K562 (cell line): Measurements from ENCODE around the gene VIT. TPM values are rescaled to one million over a fixed set of nuclear protein-coding genes. Genes with fewer than 3 reads are reported as not detected.

Experiments
- ATAC-seq: fragments of 200-7000 bp; cut with Tn5 transposase; 3 replicates; pipeline ENCODE4 v1.9.1; 2020; ENCODE audit warnings: moderate library complexity
- BruUV-seq: library from RNA; stranded (reverse); fragments of 400-500 nt; replicated peaks from 2 replicates; lab custom pipeline; 2021; lab: Mats Ljungman, UMichigan
- CTCF ChIA-PET: fragments of 300-600 bp; formaldehyde crosslinking; extraction: SDS; loops from one replicate; lab custom pipeline; 2021; ENCODE audit warnings: low intra/inter-chr PET ratio; lab: Yijun Ruan, JAX
- POLR2A ChIA-PET: fragments of 300-600, 350-650 bp; sonication (Branson Sonifier 250); formaldehyde crosslinking; extraction: SDS; loops from one replicate; lab custom pipeline; 2021; ENCODE audit warnings: antibody characterized with exemption, inconsistent platforms; lab: Yijun Ruan, JAX
- DNase-seq, 4 experiments: peaks; one replicate each; pipeline versions ENCODE4 v3.0.0 to v3.0.0-alpha.2; 2011 to 2018; ENCODE audit warnings: low spot score in 3 of 4, mixed read lengths in 3 of 4; ENCODE audit errors: extremely low read depth in 1 of 4
- FAIRE-seq: peaks from 2 replicates; lab custom pipeline; 2011; peaks lifted over from hg19 to GRCh38; lab: Jason Lieb, UNC
- H2AFZ ChIP-seq: 2 replicates; pipeline ENCODE4 v1.6.0; 2011; ENCODE audit warnings: low read depth, low read length, control low read depth, inconsistent platforms
- H3K27ac ChIP-seq: fragments of 200-600 bp; 3 replicates; pipeline ENCODE4 v1.8.0; 2011; ENCODE audit warnings: low read depth, mild to moderate bottlenecking, control low read depth, inconsistent platforms, low read length, moderate library complexity, mixed read lengths; ENCODE audit errors: extremely low read depth
- H3K27me3 ChIP-seq, 2 experiments: fragments of 300-600 bp in 1 of 2; 2 replicates in 1 of 2; 3 replicates in 1 of 2; pipeline versions ENCODE4 v1.6.0 to v1.8.0; 2011; ENCODE audit warnings: inconsistent platforms in 2 of 2, low read length in 2 of 2, mild to moderate bottlenecking in 1 of 2, mixed read lengths in 1 of 2, moderate library complexity in 1 of 2; ENCODE audit not compliant: control insufficient read depth in 2 of 2, insufficient read depth in 2 of 2
- H3K36me3 ChIP-seq: fragments of 300-600 bp; 3 replicates; pipeline ENCODE4 v1.8.0; 2011; ENCODE audit warnings: mild to moderate bottlenecking, low read length, inconsistent platforms; ENCODE audit not compliant: control insufficient read depth, insufficient read depth
- H3K4me1 ChIP-seq, 2 experiments: fragments of 200-600 bp in 1 of 2; replicated peaks in 1 of 2; 2 replicates in 1 of 2; 3 replicates in 1 of 2; pipeline versions ENCODE4 v1.5.1 to v1.8.0; 2011; ENCODE audit warnings: inconsistent platforms in 2 of 2, low read length in 2 of 2, mild to moderate bottlenecking in 1 of 2, mixed read lengths in 1 of 2, moderate library complexity in 1 of 2; ENCODE audit not compliant: control insufficient read depth in 2 of 2, insufficient read depth in 2 of 2
- H3K4me2 ChIP-seq: 2 replicates; pipeline ENCODE4 v1.6.1; 2011; ENCODE audit warnings: low read length, control low read depth, inconsistent platforms, mixed read lengths; ENCODE audit not compliant: insufficient read depth
- H3K4me3 ChIP-seq: fragments of 200-600 bp; sonication (generic), shearing (Covaris generic); 2 replicates; pipeline ENCODE4 v1.5.1; 2016; ENCODE audit warnings: control low read depth, inconsistent platforms
- H3K79me2 ChIP-seq: fragments of 200-600 bp; 3 replicates; pipeline ENCODE4 v1.8.0; 2011; ENCODE audit warnings: low read length, inconsistent platforms; ENCODE audit not compliant: control insufficient read depth, insufficient read depth
- H3K9ac ChIP-seq, 2 experiments: 2 replicates each; pipeline versions ENCODE4 v1.6.0 to v1.6.1; 2011; ENCODE audit warnings: low read depth in 2 of 2, low read length in 2 of 2, control low read depth in 1 of 2, inconsistent platforms in 1 of 2, mild to moderate bottlenecking in 1 of 2, mixed read lengths in 1 of 2; ENCODE audit not compliant: insufficient read depth in 1 of 2
- H3K9me1 ChIP-seq: one replicate; pipeline ENCODE4 v1.6.0; 2011; ENCODE audit warnings: inconsistent platforms, mild to moderate bottlenecking, low read length, moderate library complexity; ENCODE audit not compliant: control insufficient read depth, insufficient read depth
- H3K9me3 ChIP-seq: replicated peaks from 2 replicates; pipeline ENCODE4 v1.5.1; 2011; ENCODE audit warnings: low read depth, low read length, inconsistent platforms; ENCODE audit not compliant: control insufficient read depth, insufficient read depth
- H4K20me1 ChIP-seq: replicated peaks from 2 replicates; pipeline ENCODE4 v1.6.1; 2011; ENCODE audit warnings: low read length, inconsistent platforms, mixed read lengths; ENCODE audit not compliant: control insufficient read depth, insufficient read depth
- CSDE1 ChIP-seq, 2 experiments: fragments of 450-650 bp; IDR thresholded peaks; 2 replicates each; pipeline ENCODE4 v1.6.1; 2016; ENCODE audit warnings: mild to moderate bottlenecking in 1 of 2
- DACH1 ChIP-seq: fragments of 450-650 bp; IDR thresholded peaks from 2 replicates; pipeline ENCODE4 v1.6.1; 2018; ENCODE audit not compliant: partially characterized antibody
- GATA2 ChIP-seq: sonication (generic); formaldehyde crosslinking; IDR thresholded peaks from 2 replicates; pipeline ENCODE4 v1.4.0; 2020; ENCODE audit warnings: mild to moderate bottlenecking, missing genetic modification reagents
- MCM2 ChIP-seq: fragments of 450-650 bp; IDR thresholded peaks from 2 replicates; pipeline ENCODE4 v1.6.1; 2017; ENCODE audit warnings: low read depth, mild to moderate bottlenecking
- NR2C2 ChIP-seq, 2 experiments: fragments of 200-800 bp in 1 of 2; sonication (Bioruptor generic) in 1 of 2; sonication (generic) in 1 of 2; formaldehyde crosslinking in 1 of 2; IDR thresholded peaks; 2 replicates each; pipeline versions ENCODE4 v1.6.1 to v1.8.0; 2016 to 2022; ENCODE audit warnings: mild to moderate bottlenecking in 1 of 2, missing compliant biosample characterization in 1 of 2, missing genetic modification characterization in 1 of 2, missing genetic modification reagents in 1 of 2
- PYGO2 ChIP-seq: fragments of 450-650 bp; IDR thresholded peaks from 2 replicates; pipeline ENCODE4 v1.6.1; 2016; ENCODE audit warnings: mild to moderate bottlenecking, missing genetic modification characterization, moderate library complexity, missing compliant biosample characterization
- RBM25 ChIP-seq: fragments of 200-400 bp; formaldehyde crosslinking; IDR thresholded peaks from 2 replicates; pipeline ENCODE4 v1.6.1; 2018; ENCODE audit warnings: low read length, low read depth, moderate library complexity; ENCODE audit not compliant: severe bottlenecking
- SMC3 ChIP-seq: conservative IDR thresholded peaks from 2 replicates; pipeline ENCODE4 v1.6.1; 2011; ENCODE audit warnings: low read depth, low read length, improper control_type of control experiment; ENCODE audit not compliant: insufficient read depth
- SNRNP70 ChIP-seq: fragments of 200-400 bp; formaldehyde crosslinking; optimal IDR thresholded peaks from 2 replicates; pipeline ENCODE3; 2017; ENCODE audit warnings: low read depth, low read length
- TAF1 ChIP-seq: IDR thresholded peaks from 2 replicates; pipeline ENCODE4 v1.6.1; 2011; ENCODE audit warnings: mild to moderate bottlenecking, low read length, moderate library complexity; ENCODE audit not compliant: insufficient read depth, control insufficient read depth, severe bottlenecking; ENCODE audit errors: extremely low read depth
- TRIM24 ChIP-seq, 2 experiments: fragments of 450-650 bp; IDR thresholded peaks; 2 replicates each; pipeline ENCODE4 v1.6.1; 2016
- ZBTB8A ChIP-seq: fragments of 450-650 bp; IDR thresholded peaks from 2 replicates; pipeline ENCODE4 v1.6.1; 2018; ENCODE audit warnings: mild to moderate bottlenecking, moderate library complexity; ENCODE audit not compliant: partially characterized antibody
- ZNF311 ChIP-seq: fragments of 250-450 bp; sonication (Bioruptor Pico); IDR thresholded peaks from 2 replicates; pipeline ENCODE4 v1.4.0; 2020; ENCODE audit warnings: mild to moderate bottlenecking, moderate library complexity
- WGBS: fragments of 100-300 bp; shearing (Covaris generic); methylation state at CpG from one replicate; pipeline ENCODE4 v1.1.6; 2016; ENCODE audit warnings: low coverage, mixed read lengths; ENCODE audit not compliant: insufficient coverage; ENCODE audit errors: missing lambda C conversion rate; 5-methylcytosine and 5-hydroxymethylcytosine counted together
- in situ Hi-C: fragments of 300-500 bp; cut with MboI; formaldehyde crosslinking; loops from 4 replicates; pipeline ENCODE4 v1.15.0; 2018; ENCODE audit warnings: inconsistent platforms, mixed read lengths
- intact Hi-C: fragments of 100-400 bp; cut with micrococcal nuclease; formaldehyde crosslinking; loops from 2 replicates; pipeline ENCODE4 v1.14.2; 2022
- polyA plus RNA-seq, 8 experiments: library from polyadenylated mRNA; depleted of rRNA in 4 of 8; stranded (reverse) in 5 of 8; unstranded in 3 of 8; fragments of >200 nt; fragmentation: Nextera tagmentation in 2 of 8; fragmentation: Illumina TruSeq in 1 of 8; extraction: Ambion mirVana in 2 of 8; extraction: Trizol in 1 of 8; gene quantifications; 2 replicates each; pipeline versions ENCODE4 v1.2.1 to v1.2.3, GENCODE V29; 2011 to 2014; ENCODE audit warnings: inconsistent platforms in 1 of 8, missing spikeins in 1 of 8
- total RNA-seq, 7 experiments: library from RNA; depleted of rRNA in 6 of 7; stranded (reverse); fragments of >200 nt in 6 of 7; fragmentation: Illumina TruSeq in 2 of 7; extraction: Trizol in 2 of 7; gene quantifications; 2 replicates each; pipeline versions ENCODE4 v1.2.1 to v1.2.3, GENCODE V29; 2011 to 2021; ENCODE audit warnings: low replicate concordance in 1 of 7
- TF ChIP-seq, protein P1 (sequence below): fragments of 450-650 bp; formaldehyde crosslinking; conservative IDR thresholded peaks from 2 replicates; pipeline ENCODE4 v1.4.0; 2022; ENCODE audit warnings: mild to moderate bottlenecking, missing genetic modification characterization
- TF ChIP-seq, protein P2 (sequence below), 2 experiments: fragments of 450-650 bp in 1 of 2; sonication (generic) in 1 of 2; formaldehyde crosslinking in 1 of 2; IDR thresholded peaks in 1 of 2; conservative IDR thresholded peaks in 1 of 2; 2 replicates each; pipeline versions ENCODE4 v1.6.1 to v1.8.1; 2016 to 2023; ENCODE audit warnings: mild to moderate bottlenecking in 2 of 2, moderate library complexity in 2 of 2, inconsistent platforms in 1 of 2, missing genetic modification reagents in 1 of 2
- TF ChIP-seq, protein P3 (sequence below), 3 experiments: IDR thresholded peaks in 2 of 3; conservative IDR thresholded peaks in 1 of 3; 2 replicates each; pipeline ENCODE4 v1.5.1; 2011 to 2012; ENCODE audit warnings: low read length in 3 of 3, mild to moderate bottlenecking in 3 of 3, control low read depth in 2 of 3, improper control_type of control experiment in 1 of 3, inconsistent platforms in 1 of 3, low read depth in 1 of 3, mixed read lengths in 1 of 3, moderate library complexity in 1 of 3; ENCODE audit not compliant: insufficient read depth in 2 of 3

VIT gene
- total and polyA plus RNA-seq, 9 of the 15 experiments (the other 6 are each of a cell fraction or from before 2014, with no cell fraction given) = not detected

DNA sequence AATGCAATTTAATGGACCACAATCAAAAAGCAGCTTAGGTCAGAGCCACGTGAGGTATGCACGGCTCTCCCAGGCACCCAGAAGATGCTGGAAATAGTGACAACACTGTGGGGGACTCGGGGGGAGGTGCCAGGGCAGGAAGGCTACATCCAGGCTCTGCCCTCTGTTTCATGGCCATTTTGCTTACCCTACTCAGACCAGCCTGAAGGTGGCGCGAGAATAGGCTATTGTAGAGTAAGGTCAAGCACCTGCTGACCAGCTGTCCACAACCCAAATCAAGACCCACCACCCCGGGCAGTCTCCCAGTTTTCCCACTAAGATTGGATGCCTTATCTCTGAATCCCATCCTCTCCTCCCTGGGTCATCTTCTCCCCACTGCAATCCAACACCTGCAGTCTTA is 115.7 kb downstream of the VIT start:
- Histone ChIP-seq H3K9ac (no peak overlapping the region), H3K9me1 (no peaks in the 10 kb centered on the region), H3K79me2 (no peaks in the 10 kb centered on the region), H3K27me3 (peaks cover 2 to 27% of the 10 kb centered on the region in 2 experiments; a peak in 3 of 5 replicates), H3K27ac (no peak overlapping the region), H3K36me3 (no peaks in the 10 kb centered on the region), H3K4me2 (no peak overlapping the region), H4K20me1 (no peaks in the 10 kb centered on the region), H3K4me3 (no peak overlapping the region), H2AFZ (no peak overlapping the region), H3K9me3 (no peaks in the 10 kb centered on the region), H3K4me1 (peaks cover 0 to 7% of the 10 kb centered on the region in 2 experiments; a peak in 1 of 5 replicates)
- peak; percentile 41 to 50 (median 46) for DNase-seq
- 1% methylated on average over 6 of the region's 6 CpGs for WGBS
- ATAC-seq = peak; percentile 90
- ChIA-PET CTCF (interaction anchor here (0.6 kb wide), 1 partner anchor 467 kb away, joined by 3 read pairs; no protein-coding TSS in a partner anchor), POLR2A (interaction anchor here (1.7 kb wide), 1 partner anchor 9 kb away, joined by 7 read pairs; no protein-coding TSS in a partner anchor)
- in situ Hi-C loops (no loop called here), intact Hi-C loops (loop anchor here (10.0 kb wide), 1 partner anchor 103 kb away; no protein-coding TSS in a partner anchor)
- no TSS peak for BruUV-seq
- peak; percentile 74 for FAIRE-seq
- no peak for TF ChIP-seq GATA2 (CRISPR knock-in tag)
- no peak for TF ChIP-seq SNRNP70
- no peak for TF ChIP-seq ZBTB8A
- TF ChIP-seq PYGO2 = no peak
- no peak for TF ChIP-seq ZNF311 (CRISPR knock-in tag)
- no peak for TF ChIP-seq DACH1
- TF ChIP-seq, protein P1, sequence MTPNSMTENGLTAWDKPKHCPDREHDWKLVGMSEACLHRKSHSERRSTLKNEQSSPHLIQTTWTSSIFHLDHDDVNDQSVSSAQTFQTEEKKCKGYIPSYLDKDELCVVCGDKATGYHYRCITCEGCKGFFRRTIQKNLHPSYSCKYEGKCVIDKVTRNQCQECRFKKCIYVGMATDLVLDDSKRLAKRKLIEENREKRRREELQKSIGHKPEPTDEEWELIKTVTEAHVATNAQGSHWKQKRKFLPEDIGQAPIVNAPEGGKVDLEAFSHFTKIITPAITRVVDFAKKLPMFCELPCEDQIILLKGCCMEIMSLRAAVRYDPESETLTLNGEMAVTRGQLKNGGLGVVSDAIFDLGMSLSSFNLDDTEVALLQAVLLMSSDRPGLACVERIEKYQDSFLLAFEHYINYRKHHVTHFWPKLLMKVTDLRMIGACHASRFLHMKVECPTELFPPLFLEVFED = no peak
- TF ChIP-seq CSDE1 (IDR thresholded peaks at IDR 0.05) = no peak
- TF ChIP-seq MCM2 = no peak
- no peak for TF ChIP-seq RBM25
- TF ChIP-seq NR2C2 (CRISPR knock-in tag; IDR thresholded peaks at IDR 0.05) = no peak
- no peak for TF ChIP-seq NR2C2 (tag; IDR thresholded peaks at IDR 0.05)
- TF ChIP-seq, protein P2, sequence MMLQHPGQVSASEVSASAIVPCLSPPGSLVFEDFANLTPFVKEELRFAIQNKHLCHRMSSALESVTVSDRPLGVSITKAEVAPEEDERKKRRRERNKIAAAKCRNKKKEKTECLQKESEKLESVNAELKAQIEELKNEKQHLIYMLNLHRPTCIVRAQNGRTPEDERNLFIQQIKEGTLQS (IDR thresholded peaks at IDR 0.05) = no peak
- TF ChIP-seq, protein P2 (CRISPR knock-in tag; conservative IDR thresholded peaks at IDR 0.05) = no peak
- TF ChIP-seq TAF1 = no peak
- 0 out of 2 replicates have a peak, but pooled peaks have one; percentile 15 for TF ChIP-seq SMC3
- no peak for TF ChIP-seq TRIM24 (IDR thresholded peaks at IDR 0.05)
- TF ChIP-seq, protein P3, sequence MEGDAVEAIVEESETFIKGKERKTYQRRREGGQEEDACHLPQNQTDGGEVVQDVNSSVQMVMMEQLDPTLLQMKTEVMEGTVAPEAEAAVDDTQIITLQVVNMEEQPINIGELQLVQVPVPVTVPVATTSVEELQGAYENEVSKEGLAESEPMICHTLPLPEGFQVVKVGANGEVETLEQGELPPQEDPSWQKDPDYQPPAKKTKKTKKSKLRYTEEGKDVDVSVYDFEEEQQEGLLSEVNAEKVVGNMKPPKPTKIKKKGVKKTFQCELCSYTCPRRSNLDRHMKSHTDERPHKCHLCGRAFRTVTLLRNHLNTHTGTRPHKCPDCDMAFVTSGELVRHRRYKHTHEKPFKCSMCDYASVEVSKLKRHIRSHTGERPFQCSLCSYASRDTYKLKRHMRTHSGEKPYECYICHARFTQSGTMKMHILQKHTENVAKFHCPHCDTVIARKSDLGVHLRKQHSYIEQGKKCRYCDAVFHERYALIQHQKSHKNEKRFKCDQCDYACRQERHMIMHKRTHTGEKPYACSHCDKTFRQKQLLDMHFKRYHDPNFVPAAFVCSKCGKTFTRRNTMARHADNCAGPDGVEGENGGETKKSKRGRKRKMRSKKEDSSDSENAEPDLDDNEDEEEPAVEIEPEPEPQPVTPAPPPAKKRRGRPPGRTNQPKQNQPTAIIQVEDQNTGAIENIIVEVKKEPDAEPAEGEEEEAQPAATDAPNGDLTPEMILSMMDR (IDR thresholded peaks at IDR 0.05 in 2 of 3, conservative IDR thresholded peaks at IDR 0.05 in 1 of 3; ENCODE audit: insufficient read depth in 2 of 3, low read depth in 1 of 3, low read length in 3 of 3) = peak; percentile 50 to 67 (median 52)
